H1 (cell line): ENCODE measurements around the gene DIP2C. TPM values are rescaled to one million over a fixed set of nuclear protein-coding genes. Genes with fewer than 3 reads are reported as not detected.

Source experiments
- KDM1A ChIP-seq: fragments of 200-600, 300-600 bp; sonication (generic); IDR thresholded peaks from 2 replicates; pipeline ENCODE4 v1.7.1; 2016; ENCODE audit warnings: mild to moderate bottlenecking, low read length, borderline replicate concordance
- POLR2AphosphoS5 ChIP-seq: IDR thresholded peaks from 2 replicates; pipeline ENCODE4 v1.6.1; 2011; ENCODE audit warnings: low read depth, low read length
- RNF2 ChIP-seq: fragments of 200-900, 300-1000 bp; sonication (generic); IDR thresholded peaks from 2 replicates; pipeline ENCODE4 v1.7.1; 2016; ENCODE audit warnings: borderline replicate concordance, low read depth, mild to moderate bottlenecking, antibody characterized with exemption, low read length; ENCODE audit not compliant: poor library complexity, severe bottlenecking; ENCODE audit errors: missing control alignments
- TEAD4 ChIP-seq: IDR thresholded peaks from 2 replicates; pipeline ENCODE4 v1.6.1; 2012; ENCODE audit warnings: low read depth, low read length, inconsistent platforms, mixed read lengths
- polyA plus RNA-seq, 7 experiments: library from polyadenylated mRNA; depleted of rRNA in 3 of 7; stranded (reverse) in 5 of 7; unstranded in 2 of 7; fragments of >200 nt in 5 of 7; fragments of 200-250 nt in 2 of 7; gene quantifications; 1 replicate in 5 of 7; 2 replicates in 1 of 7; 4 replicates in 1 of 7; pipeline versions ENCODE4 v1.2.1 to v1.2.3, GENCODE V29; 2011 to 2013; ENCODE audit warnings: missing spikeins in 2 of 7, mixed read lengths in 2 of 7
- total RNA-seq: library from RNA; stranded (reverse); fragmentation: NEBNext Ultra II Directional; extraction: Animal tissue kit (Norgen Biotek cat#: 25700); gene quantifications from 2 replicates; pipeline ENCODE4 v1.2.1, GENCODE V29; 2021

DIP2C gene
- total and polyA plus RNA-seq, 2 of the 8 experiments (the other 6 are each of a cell fraction or from before 2014, with no cell fraction given): 3.8 to 9.3 TPM

- no peak for TF ChIP-seq RNF2
- TF ChIP-seq KDM1A: no peak
- TF ChIP-seq TEAD4: no peak
- no peak for TF ChIP-seq POLR2AphosphoS5
These were observed 321.8 kb downstream of the DIP2C start (continued) for GRCh38 chr10:367636-368035.
